AG20443 (cell line): ENCODE measurements around the gene PARM1.

ENCODE experiments used
- DNase-seq: peaks from one replicate; pipeline ENCODE4 v3.0.0; 2012; ENCODE audit warnings: low spot score, mixed read lengths

The PARM1 gene

GRCh38 chr4:75031775-75032174, 98.9 kb downstream of the PARM1 start:
- DNase-seq = no peak

GRCh38 chr4:75034523-75034922, 101.6 kb downstream of the PARM1 start:
- no peak for DNase-seq

- no peak for DNase-seq
Measured at GRCh38 chr4:75035321-75035720, 102.4 kb downstream of the PARM1 start.

GRCh38 chr4:75036046-75036830, 103.3 kb downstream of the PARM1 start:
- no peak for DNase-seq

- no peak for DNase-seq
Measured at GRCh38 chr4:75037252-75037651, 104.3 kb downstream of the PARM1 start.

- DNase-seq = no peak
Measured at GRCh38 chr4:75038376-75038775, 105.5 kb downstream of the PARM1 start.

GRCh38 chr4:75040703-75041102, 107.8 kb downstream of the PARM1 start:
- DNase-seq = no peak

- DNase-seq = no peak
Measured at GRCh38 chr4:75042601-75043208, 109.8 kb downstream of the PARM1 start.

GRCh38 chr4:75046226-75046625, 113.3 kb downstream of the PARM1 start:
- no peak for DNase-seq

- no peak for DNase-seq
Measured at GRCh38 chr4:75046641-75047040, 113.7 kb downstream of the PARM1 start.

GRCh38 chr4:75048208-75048879, 115.4 kb downstream of the PARM1 start:
- DNase-seq = no peak

GRCh38 chr4:75051431-75051830, 118.5 kb downstream of the PARM1 start:
- no peak for DNase-seq

- no peak for DNase-seq
Measured at GRCh38 chr4:75053352-75053751, 120.4 kb downstream of the PARM1 start.

GRCh38 chr4:75054078-75054477, 121.2 kb downstream of the PARM1 start:
- DNase-seq = no peak

GRCh38 chr4:75056277-75056676, 123.4 kb downstream of the PARM1 start:
- DNase-seq = no peak

- DNase-seq = no peak
Measured at GRCh38 chr4:75057369-75057768, 124.5 kb downstream of the PARM1 start.

GRCh38 chr4:75058486-75058885, 125.6 kb downstream of the PARM1 start:
- DNase-seq = no peak

- no peak for DNase-seq
Measured at GRCh38 chr4:75063433-75063832, 130.5 kb downstream of the PARM1 start.

- DNase-seq = no peak
Measured at GRCh38 chr4:75065909-75066308, 133.0 kb downstream of the PARM1 start.

- DNase-seq = no peak
Measured at GRCh38 chr4:75069493-75070074, 136.7 kb downstream of the PARM1 start.

- DNase-seq = no peak
Measured at GRCh38 chr4:75071317-75071716, 138.4 kb downstream of the PARM1 start.

- no peak for DNase-seq
Measured at GRCh38 chr4:75080888-75081287, 148.0 kb downstream of the PARM1 start.

- no peak for DNase-seq
Measured at GRCh38 chr4:75081561-75081960, 148.6 kb downstream of the PARM1 start.
